SKM-1 treated with dmso at 0.1 percent for 144 hours (cell line): Measurements from ENCODE around the gene ADGRG3.

Experiments used
- DNase-seq: peaks from one replicate; lab custom pipeline; 2025; ENCODE audit not compliant: unreplicated experiment; lab: John Stamatoyannopoulos, UW

ADGRG3 gene

DNA sequence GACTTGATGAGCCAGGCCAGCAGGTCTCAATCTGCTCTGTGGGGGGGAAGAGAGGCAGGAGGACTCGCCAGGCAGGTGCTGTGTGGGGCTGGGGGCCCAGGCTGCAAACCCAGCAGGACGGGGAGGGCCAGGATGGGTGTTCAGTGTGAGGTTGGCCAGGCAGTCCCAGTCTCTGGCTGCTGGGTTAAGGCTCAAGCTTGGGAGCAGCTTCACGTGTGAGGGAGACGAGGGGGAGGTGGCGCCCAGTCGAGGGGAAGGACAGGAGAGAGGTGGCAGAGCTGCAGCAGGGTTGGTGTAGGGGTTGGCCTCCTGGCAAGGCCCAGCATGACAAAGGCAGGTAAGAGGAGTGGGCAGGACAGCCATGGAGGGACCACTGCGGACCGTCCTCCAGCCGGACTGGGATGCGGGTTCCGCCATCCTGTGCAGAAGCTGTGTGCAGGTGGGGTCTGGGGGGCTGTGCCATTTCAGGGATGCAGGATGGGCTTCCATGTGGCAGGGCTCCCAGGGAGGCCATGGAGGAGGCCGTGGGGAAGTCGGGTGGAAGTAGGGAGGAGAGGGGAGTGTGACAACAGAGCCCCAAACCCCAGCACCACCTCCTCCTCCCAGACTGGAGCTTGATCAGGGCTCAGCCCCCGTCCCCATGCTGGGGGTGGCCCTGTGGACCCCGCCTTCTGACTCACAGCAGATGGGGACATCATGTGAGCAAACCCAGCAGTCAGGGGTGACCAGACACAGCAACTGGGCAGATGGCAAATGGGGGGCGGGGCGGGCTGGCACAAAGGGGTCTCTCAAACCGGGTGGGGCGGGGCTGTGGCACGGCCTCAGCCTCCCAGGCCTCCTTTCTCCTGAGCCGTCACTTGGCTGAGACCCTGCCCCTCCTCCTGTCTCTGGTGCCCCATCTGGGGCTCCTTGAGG, 36.9 kb upstream of the ADGRG3 start:
- no peak for DNase-seq

DNA sequence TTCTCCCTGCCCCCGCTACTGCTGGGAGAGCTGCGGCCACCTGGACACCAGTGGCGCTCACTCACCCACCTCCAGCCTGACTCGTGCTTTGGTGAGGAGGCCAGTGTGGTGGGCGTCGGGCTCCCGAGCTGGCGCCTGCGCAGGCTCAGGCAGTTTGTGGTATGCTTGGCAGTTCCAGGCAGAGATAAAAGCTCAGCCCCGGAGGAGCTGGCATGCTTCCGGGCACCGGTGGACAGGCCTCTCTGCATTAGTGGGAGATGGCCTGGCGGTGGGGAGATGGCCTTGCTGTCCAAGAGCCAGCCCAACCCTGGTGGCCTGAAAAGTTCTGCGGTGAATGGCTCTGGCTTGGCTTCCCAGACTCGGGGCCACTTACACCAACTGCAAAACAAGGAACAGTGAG, 35.5 kb upstream of the ADGRG3 start:
- no peak for DNase-seq

DNA sequence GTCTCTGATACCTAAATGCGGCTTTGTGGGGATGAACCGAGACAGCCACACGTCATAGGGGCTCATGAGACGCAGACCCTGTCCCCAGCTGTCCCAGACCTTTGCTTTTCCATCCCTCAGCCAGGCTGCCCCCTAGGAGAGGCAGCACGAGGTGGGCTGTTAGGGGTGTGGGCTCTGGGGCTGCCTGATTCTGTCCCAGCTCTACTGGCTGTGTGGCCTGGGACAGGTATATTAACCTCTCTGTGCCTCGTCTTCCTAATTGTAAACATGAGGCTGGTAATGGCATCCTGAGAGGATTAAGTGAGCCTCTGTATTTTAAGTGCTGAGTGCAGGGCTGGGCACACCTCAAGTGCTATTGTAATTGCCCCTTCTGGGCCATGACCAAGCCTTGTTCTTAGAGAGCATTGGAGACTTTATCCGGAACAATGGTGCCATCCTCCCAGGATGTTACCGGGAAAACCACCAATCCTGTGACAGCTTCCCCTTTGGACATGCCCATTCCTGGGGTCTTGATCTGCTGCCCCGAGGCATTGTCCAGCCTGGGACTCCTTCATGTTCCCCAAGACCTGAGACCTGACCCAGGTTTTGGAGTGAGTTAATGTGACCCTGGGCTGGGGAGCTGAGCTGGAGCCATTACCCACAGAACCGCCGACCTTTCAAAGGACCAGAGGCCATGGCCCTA, 34.6 kb upstream of the ADGRG3 start:
- DNase-seq, result no peak

DNA sequence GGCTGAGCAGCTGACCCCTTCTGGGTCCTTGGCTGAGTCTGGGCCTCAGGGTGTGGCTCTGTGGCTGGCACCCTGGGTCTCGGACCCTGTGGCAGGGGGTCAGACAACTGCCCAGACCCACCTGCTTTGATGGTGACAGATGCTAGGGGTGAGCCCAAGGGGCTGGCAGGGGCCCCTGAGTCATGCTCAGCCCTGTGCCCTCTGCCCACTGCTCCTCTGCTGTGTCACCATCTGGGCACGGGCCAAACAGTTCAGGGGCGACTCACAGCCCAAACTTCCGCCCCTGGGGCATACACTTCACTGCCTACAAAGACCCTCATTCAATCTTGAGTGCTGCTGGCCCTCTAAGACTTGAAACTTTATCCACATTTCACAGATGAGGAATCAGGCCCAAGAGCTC, 33.9 kb upstream of the ADGRG3 start:
- no peak for DNase-seq

DNA sequence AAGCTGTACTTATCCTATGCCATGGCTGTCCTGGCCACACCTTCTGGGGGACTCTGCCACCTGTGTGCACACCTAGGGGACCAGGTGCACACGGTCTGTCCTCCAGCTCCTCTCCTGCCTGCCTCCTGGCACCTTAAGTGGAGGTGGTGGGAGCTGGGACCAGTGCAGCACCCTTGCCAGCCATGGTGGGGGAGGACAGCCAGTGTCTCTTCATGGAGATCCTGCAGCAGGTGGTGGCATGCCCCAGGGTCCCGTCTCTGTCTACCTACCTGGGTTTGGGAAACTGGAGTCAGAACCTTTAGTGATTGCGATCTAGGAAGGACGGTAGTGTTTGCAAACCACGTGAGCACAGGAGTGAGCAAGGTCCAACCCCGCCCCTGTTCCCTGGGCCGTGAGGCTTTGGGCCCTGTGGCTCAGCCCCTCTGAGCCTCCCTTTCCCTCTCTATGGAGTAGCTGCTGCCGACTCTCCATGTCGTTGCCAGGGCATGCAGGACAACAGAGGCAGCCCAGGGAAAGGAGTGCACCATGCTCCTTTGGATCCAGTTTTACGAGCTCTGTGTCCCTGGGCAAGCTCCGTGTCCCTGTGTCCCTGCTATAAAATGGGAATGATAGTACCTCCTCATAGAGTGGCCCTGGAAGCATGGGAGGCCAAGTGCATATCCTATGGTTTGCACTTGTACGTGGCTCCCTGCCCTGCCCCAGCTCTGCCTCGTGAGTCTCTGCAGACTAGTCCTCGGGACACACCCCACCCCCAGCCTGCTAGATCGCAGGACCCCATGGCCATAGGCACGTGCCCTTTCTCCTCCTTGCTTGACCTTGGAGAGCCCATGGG, 32.6 kb upstream of the ADGRG3 start:
- DNase-seq, result no peak

DNA sequence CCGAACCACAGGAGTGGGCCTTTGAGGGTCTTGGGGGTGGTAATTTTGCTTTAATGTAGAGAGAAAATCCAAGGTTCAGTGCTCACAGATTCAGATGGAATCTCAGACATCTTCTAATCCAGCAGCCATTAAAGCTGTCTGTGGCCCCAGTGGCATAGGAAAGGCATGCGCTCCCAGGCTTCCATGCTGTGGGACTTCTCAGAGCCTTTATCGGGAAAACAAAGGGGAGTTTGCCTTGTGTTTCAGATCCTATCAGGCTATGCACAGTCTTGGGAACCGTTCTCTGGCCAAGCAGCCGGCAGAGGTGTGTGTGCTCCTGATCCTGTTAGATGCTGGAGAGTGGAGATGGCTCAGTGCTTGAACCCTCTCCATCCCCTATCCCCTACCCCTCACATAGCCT, 31.9 kb upstream of the ADGRG3 start:
- DNase-seq, result no peak

DNA sequence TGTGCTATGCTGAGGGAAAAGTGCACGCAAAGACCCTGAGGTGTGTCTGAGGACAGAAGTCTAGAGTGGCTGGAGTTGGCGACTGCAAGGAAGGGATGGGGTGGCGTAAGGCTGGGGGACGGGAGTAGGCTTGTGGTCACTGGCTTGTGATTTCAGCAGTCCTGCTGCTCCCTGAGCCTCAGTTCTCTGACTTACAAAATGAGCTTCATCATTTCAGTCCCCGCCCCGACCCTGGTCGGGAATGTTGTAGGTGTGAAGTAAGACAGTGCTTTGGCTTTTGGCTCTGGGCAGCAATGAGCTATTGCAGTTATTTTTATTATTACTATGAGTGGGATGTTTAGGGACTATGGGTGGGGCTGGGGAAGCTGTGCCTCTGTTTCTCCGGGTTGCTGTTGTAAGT, 31.1 kb upstream of the ADGRG3 start:
- DNase-seq, result peak; percentile 39

DNA sequence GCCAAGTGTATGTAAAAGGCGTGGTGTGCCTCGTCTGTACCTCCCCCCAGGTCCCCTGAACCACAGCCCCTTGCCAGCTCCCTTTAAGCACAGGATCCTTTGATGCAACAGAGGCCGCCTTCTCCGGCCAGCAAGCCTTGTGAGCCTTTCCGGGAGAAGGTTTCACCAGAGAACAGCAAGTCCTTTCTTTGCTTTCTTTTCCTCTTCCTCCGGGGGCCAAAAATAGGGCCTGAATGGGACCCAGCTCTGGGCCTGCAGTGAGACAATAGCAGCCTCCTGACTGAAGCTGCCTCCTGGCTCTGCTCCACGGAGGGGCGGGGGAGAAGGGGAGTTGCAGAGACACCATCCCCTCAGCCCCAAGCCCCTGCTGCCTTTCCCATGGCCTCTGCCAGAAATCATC, 30.7 kb upstream of the ADGRG3 start:
- DNase-seq, result no peak

DNA sequence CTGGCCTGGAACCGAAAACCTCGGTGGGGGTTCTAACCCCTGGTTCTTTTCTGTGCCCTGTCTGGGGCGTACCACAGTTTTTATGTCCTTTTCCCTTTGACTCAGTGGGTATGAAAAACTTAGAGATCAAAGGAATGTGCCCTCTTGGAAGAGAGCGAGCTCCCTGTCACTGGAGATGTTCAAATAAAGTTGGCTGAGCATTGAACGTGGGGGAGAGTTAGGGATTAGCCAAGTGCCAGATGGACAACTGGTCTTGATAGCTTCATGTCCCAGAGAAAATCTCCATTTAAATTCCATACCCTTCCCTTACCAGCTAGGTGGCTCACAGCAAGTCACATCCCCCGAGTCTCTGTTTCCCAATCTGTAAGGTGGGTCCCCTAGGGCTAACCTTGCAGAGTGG, 30.1 kb upstream of the ADGRG3 start:
- no peak for DNase-seq

DNA sequence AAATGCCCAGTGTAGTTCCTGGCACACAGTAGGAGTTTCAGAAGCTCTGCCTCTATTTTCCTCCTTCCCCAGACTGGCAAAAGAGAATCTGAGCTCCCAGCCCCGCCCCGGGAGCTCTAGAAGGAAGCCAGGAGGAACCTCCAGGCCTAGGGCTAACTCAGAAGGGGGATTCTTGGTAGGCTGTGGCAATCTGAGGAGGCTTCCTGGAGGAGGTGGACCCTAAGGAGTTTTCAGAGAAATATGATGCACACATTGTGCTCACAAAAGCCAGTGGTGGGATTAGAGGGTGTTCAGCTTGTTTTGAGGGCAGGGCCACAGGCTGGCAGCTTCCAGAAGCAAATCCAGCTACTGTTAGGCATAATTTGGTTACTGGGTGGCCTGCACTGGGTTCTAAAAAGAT, 29.7 kb upstream of the ADGRG3 start:
- no peak for DNase-seq

DNA sequence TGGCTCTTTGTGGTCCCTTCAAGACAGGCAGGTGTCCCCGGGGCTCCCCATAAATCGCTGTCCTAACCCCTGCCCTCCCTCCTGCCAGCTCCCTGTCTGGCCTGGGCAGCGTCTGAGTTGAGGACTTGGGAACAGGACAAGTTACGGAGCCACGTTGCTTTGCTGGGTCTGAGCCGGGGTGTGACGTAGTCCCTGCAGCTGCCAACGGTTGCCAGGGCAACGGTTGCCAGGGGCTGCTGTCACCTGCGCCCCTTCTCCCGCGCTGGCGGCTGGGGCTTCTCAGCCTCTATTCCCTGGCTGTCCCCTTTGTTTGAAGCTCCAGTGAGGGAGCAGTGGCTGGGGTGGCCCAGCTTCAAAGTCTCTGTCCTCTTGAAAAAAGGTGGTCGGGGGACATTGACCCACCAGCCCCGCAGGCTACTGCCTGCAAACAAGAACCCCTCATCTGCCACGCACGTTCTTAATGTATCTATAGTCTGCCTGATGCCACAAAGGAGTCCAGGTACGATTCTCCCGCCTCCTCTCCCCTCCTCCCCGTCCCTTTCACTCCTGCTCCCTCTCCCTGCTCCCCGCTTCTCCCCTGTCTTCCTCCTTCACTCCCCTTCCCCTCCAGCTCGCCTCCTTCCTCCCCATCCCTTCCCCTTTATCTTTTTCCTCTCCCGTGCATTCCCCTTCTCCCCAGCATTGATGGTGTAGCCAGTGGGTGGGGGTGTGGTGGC, 28.8 kb upstream of the ADGRG3 start:
- DNase-seq, result no peak

DNA sequence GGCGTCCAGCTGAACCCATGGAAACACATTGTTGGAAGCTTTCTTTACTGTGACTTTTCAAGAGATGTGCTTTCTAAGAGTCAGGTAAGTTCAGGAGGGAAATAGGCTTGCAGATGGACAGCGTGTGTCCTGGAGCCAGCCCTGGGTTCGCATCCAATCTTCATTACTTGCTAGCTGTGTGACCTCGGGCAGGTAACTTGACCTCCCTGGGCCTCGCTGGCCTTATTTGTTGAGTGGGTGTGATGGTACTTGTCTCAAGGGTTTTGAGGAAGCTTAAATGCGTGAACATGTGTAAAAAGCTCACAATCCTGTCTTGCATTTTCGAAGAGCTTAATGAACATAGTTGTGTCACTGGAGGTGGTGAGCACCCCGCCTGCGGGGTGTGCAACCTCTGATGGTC, 27.9 kb upstream of the ADGRG3 start:
- DNase-seq, result no peak

DNA sequence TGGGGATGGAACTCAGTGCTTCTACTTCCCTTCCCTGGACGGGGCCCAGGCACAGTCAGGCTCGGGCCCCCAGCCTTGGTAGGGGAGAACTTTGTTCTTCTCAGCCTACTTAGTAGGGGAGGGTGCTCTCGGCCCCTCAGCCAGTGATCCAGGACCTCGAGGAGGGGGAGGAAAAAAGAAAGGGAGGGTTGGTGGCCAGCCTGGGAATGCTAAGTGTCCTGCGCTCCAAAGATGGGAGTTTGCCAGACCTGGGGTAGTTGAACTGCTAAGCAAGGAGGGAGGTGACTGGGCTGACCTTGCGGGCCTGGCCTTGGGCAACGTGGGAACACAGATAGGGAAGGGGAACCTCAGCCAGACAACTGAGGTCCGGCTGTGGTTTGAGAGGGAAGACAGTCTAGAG, 27.5 kb upstream of the ADGRG3 start:
- peak; percentile 52 for DNase-seq

DNA sequence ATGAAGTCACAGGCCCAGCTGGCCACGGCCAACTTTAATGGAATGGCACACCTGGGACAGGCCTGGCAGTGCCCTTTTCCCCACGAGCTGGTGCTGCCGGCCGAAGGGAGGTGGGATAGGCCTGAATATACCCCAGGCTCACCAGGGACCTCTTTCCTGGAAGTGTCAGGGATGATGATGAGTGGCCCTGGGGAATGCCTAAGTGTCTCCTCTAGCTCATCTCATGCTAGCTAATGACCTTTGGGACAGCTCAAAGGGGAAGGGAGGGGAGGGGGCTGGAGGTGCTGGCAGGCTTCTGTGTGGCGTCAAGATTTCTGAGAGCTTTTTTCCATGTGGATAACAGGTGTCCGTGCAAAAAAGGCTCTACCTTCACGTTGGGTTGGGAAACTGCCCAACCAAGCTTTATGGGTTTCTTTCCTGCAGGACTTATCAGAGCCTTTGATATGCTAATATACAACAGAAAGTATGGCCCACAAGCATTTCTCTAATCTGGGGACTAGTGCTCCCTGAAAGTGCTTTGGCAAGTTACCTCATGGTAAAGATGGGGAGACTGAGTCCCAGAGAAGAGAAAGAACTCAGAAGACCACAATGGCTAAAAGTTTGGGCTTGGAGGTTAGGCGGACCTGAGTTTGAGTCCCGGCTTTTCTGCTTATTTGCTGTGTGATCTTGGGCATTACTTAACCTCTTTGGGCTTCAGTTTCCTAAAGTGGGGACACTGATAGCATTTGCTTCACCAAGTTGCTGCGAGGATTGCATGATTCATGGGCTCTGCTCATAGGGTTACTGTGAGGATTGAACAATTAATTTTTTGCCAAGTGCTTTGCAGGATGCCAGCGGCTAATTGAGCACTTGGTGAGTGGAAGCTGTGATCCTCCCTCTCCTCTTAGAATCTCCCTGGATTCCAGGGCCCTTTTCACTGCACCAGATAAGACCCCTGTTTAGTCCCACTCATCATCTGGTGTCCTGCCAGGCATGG, 25.7 kb upstream of the ADGRG3 start:
- no peak for DNase-seq

DNA sequence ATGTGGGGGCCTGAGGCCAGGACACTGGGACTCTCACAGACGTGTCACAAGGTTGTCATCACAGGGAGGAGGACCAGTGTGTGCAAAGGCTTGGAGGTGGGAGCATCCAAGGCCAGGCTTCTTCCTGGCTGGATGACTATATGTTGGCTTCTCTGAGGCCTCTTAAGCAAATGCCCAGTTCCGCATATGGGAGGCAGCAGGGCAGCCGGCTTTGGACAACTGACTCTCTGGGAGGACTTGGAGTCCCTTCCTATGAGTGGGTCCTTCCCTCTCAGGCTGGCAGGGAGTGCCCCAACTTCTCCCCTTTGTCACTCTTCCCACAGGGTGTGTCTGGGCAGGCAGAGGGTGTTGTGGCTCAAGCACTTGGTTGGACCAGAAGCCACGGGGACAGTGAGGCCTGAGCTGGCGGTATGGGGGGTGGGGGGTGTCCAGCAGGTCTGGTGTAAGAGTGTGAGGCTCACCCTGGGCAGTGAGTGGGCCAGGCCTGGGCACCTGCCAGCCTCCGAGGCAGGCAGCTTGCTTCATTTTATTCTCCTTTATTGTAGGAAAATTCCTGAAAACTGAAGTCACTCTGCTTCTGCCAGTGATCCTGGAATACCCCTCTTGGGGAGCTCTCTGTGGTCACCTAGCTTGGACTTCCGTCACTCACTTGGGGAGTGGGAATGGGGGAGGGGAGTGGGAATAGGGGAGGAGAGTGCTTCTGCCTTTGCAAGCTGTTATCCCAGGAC, 24.8 kb upstream of the ADGRG3 start:
- DNase-seq, result no peak

DNA sequence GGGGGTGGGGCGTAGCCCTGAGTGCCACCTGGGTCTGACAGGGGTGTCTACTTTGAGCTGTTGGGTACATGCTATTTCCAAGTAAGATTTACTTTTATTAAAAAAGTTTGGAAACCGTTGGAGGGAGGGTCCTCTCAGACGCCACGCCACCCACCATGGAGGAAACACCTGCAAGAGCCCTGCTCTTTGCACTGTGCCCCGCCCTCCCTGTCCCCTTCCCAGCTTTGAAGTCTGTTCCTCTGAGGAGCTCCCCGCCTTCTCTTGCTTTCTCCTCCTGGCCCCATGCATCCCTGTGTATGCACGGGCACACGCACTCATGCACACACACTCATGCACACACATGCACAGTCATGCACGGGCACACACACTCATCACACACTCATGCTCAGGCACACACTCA, 24.2 kb upstream of the ADGRG3 start:
- DNase-seq, result no peak

DNA sequence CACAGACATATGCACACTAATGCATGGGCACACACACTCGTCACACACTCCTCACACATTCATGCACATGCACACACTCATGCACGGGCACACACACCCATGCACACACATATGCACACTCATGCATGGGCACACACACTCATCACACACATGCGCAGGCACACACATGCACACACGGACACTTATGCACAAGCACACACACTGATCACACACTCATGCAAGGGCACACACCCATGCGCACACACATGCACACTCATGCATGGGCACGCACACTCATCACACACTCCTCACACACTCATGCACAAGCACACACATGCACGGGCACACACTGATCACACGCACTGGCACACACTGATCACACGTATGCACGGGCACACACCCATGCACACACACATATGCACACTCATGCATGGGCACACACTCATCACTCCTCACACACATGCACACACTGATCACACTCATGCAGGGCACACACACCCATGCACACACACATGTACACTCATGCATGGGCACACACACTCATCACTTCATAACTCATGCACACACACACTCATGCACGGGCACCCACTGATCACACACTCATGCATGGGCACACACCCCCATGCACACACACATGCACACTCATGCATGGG, 23.6 kb upstream of the ADGRG3 start:
- no peak for DNase-seq

DNA sequence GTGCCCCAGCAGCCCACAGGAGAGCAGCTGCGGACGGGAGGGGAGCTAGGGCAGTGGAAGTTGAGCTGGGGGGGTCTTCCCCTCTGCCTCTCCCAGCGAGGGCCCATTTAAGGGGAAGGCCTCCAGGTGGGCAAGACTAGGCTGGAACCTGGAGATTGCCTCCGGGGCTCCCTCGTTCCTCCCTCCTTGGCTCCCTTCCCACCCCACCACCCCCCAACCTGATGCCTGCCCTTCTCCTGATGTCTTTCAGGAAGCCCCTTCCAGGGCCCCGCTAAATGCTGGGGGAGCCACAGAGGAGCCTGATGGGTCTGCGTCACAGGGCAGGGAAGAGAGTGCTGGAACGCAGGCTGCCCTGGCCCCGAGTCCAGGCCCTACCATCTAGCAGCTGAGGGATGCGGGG, 22.9 kb upstream of the ADGRG3 start:
- DNase-seq, result no peak
